Measurements from ENCODE around the gene TNN. TPM values are rescaled to one million over a fixed set of nuclear protein-coding genes. Genes with fewer than 3 reads are reported as not detected.

The TNN gene
- total RNA-seq, 1 experiment from 2014 or later, result 0.07 TPM

DNA sequence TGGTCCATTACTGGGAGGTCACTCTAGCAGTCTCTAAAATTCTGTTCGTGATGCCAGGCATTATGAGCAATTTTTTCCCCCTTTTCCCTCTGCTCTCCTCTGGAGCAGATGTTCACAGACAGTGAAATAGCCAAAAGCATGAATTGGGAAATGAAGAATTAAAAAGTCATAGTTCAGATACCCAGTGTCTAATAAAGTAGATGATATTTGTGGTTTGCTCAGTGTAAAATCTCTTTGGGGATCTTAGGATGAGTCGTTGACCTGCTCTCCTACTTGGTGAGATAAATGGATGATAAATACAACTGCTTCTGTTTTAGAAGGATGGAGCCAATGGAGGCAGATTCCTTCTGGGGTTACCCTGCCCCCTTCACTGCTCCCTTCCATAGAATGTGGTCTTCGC is 68.6 kb downstream of the TNN start:
- no peak overlapping the region for H3K27ac Mint-ChIP-seq (ENCODE audit: unreplicated experiment)
- intact Hi-C loops (cut with micrococcal nuclease; ENCODE audit: unreplicated experiment), result no loop called here
- no peaks in the 10 kb centered on the region for H3K36me3 Mint-ChIP-seq (ENCODE audit: insufficient read depth, unreplicated experiment)
- DNase-seq, result no peak
- no TSS peak for BruUV-seq (replicated peaks)
- no peaks in the 10 kb centered on the region for H3K9me3 Mint-ChIP-seq (ENCODE audit: low read depth, unreplicated experiment)
- no peak overlapping the region for H3K4me3 Mint-ChIP-seq (ENCODE audit: low read depth, unreplicated experiment)
- no peaks in the 10 kb centered on the region for H3K4me1 Mint-ChIP-seq (ENCODE audit: low read depth, unreplicated experiment)
- H3K27me3 Mint-ChIP-seq (ENCODE audit: unreplicated experiment), result peaks cover 84% of the 10 kb centered on the region
- CTCF ChIA-PET, result no interaction called here
- TF ChIP-seq CTCF (IDR thresholded peaks at IDR 0.05; ENCODE audit: unreplicated experiment), result no peak

- Mint-ChIP-seq H3K36me3 (ENCODE audit: insufficient read depth, unreplicated experiment) (no peaks in the 10 kb centered on the region), H3K27ac (ENCODE audit: unreplicated experiment) (no peak overlapping the region), H3K9me3 (ENCODE audit: low read depth, unreplicated experiment) (no peaks in the 10 kb centered on the region), H3K4me3 (ENCODE audit: low read depth, unreplicated experiment) (no peak overlapping the region), H3K4me1 (ENCODE audit: low read depth, unreplicated experiment) (no peaks in the 10 kb centered on the region), H3K27me3 (ENCODE audit: unreplicated experiment) (peaks cover 87% of the 10 kb centered on the region)
- no peak for DNase-seq
- no TSS peak for BruUV-seq (replicated peaks)
- intact Hi-C loops (cut with micrococcal nuclease; ENCODE audit: unreplicated experiment), result no loop called here
- no peak for TF ChIP-seq CTCF (IDR thresholded peaks at IDR 0.05; ENCODE audit: unreplicated experiment)
- CTCF ChIA-PET, result interaction anchor here (1.3 kb wide), 1 partner anchor 108 kb away, joined by 4 read pairs; no protein-coding TSS in a partner anchor
Measured at GRCh38 chr1:175137369-175137768, 69.7 kb downstream of the TNN start.

- no peak for TF ChIP-seq CTCF (IDR thresholded peaks at IDR 0.05; ENCODE audit: unreplicated experiment)
- Mint-ChIP-seq H3K4me3 (ENCODE audit: low read depth, unreplicated experiment) (no peak overlapping the region), H3K9me3 (ENCODE audit: low read depth, unreplicated experiment) (no peaks in the 10 kb centered on the region), H3K36me3 (ENCODE audit: insufficient read depth, unreplicated experiment) (no peaks in the 10 kb centered on the region), H3K27me3 (ENCODE audit: unreplicated experiment) (peaks cover 87% of the 10 kb centered on the region), H3K27ac (ENCODE audit: unreplicated experiment) (no peak overlapping the region), H3K4me1 (ENCODE audit: low read depth, unreplicated experiment) (no peaks in the 10 kb centered on the region)
- CTCF ChIA-PET, result no interaction called here
- no peak for DNase-seq
- no TSS peak for BruUV-seq (replicated peaks)
- intact Hi-C loops (cut with micrococcal nuclease; ENCODE audit: unreplicated experiment), result no loop called here
Measured at GRCh38 chr1:175138579-175138978, 70.9 kb downstream of the TNN start.

- Mint-ChIP-seq H3K27ac (ENCODE audit: unreplicated experiment) (no peak overlapping the region), H3K4me1 (ENCODE audit: low read depth, unreplicated experiment) (peaks cover 7% of the 10 kb centered on the region), H3K4me3 (ENCODE audit: low read depth, unreplicated experiment) (no peak overlapping the region), H3K9me3 (ENCODE audit: low read depth, unreplicated experiment) (no peaks in the 10 kb centered on the region), H3K36me3 (ENCODE audit: insufficient read depth, unreplicated experiment) (no peaks in the 10 kb centered on the region), H3K27me3 (ENCODE audit: unreplicated experiment) (peaks cover 83% of the 10 kb centered on the region)
- CTCF ChIA-PET, result interaction anchor here (0.6 to 1.4 kb wide), 16 partner anchors 9 to 1897 kb away, joined by 3 to 16 read pairs (median 4); no protein-coding TSS in a partner anchor
- intact Hi-C loops (cut with micrococcal nuclease; ENCODE audit: unreplicated experiment), result no loop called here
- no TSS peak for BruUV-seq (replicated peaks)
- no peak for DNase-seq
- no peak for TF ChIP-seq CTCF (IDR thresholded peaks at IDR 0.05; ENCODE audit: unreplicated experiment)
Measured at GRCh38 chr1:175145899-175146528, 78.4 kb downstream of the TNN start.
